Astrocyte (in vitro differentiated cells and primary cell): ENCODE results near the gene ZNF770.

ENCODE experiments used
- EZH2 ChIP-seq: IDR thresholded peaks from 2 replicates; pipeline ENCODE4 v1.6.1; 2012; ENCODE audit warnings: mild to moderate bottlenecking, low read length, inconsistent platforms; ENCODE audit not compliant: insufficient read depth
- TF ChIP-seq, protein P1 (sequence below): IDR thresholded peaks from 2 replicates; pipeline ENCODE4 v1.5.1; 2011; ENCODE audit warnings: low read depth, mild to moderate bottlenecking, inconsistent platforms, low read length, moderate library complexity; ENCODE audit not compliant: insufficient read depth

DNA sequence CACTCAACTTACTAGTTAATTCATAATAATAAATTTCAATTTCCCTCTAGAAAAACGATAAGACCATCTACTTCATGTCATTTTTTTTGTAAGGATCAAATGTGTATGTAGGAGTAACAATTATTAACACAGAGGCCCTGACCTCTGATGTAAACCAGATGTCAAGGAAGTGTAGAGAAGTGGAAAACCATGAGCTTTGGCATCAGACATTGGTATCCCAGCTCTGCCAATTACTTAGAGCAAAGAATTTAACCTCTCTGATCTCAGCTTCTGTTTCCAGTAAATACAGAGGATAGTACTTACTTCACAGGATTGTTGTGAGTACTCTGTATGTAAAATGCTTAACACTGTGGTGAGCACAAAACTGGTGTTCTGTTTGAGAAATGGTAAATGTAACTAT lies 36.1 kb downstream of the ZNF770 start:
- TF ChIP-seq, protein P1, sequence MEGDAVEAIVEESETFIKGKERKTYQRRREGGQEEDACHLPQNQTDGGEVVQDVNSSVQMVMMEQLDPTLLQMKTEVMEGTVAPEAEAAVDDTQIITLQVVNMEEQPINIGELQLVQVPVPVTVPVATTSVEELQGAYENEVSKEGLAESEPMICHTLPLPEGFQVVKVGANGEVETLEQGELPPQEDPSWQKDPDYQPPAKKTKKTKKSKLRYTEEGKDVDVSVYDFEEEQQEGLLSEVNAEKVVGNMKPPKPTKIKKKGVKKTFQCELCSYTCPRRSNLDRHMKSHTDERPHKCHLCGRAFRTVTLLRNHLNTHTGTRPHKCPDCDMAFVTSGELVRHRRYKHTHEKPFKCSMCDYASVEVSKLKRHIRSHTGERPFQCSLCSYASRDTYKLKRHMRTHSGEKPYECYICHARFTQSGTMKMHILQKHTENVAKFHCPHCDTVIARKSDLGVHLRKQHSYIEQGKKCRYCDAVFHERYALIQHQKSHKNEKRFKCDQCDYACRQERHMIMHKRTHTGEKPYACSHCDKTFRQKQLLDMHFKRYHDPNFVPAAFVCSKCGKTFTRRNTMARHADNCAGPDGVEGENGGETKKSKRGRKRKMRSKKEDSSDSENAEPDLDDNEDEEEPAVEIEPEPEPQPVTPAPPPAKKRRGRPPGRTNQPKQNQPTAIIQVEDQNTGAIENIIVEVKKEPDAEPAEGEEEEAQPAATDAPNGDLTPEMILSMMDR, result no peak
- no peak for TF ChIP-seq EZH2
